GM18868 (cell line): ENCODE results near the gene ZNF606.

Experiments used
- ATAC-seq: cut with Tn5 transposase; IDR thresholded peaks from one replicate; pipeline ENCODE4 v1.9.1; 2021; ENCODE audit warnings: mild to moderate bottlenecking, moderate library complexity; ENCODE audit not compliant: unreplicated experiment

The ZNF606 gene

DNA sequence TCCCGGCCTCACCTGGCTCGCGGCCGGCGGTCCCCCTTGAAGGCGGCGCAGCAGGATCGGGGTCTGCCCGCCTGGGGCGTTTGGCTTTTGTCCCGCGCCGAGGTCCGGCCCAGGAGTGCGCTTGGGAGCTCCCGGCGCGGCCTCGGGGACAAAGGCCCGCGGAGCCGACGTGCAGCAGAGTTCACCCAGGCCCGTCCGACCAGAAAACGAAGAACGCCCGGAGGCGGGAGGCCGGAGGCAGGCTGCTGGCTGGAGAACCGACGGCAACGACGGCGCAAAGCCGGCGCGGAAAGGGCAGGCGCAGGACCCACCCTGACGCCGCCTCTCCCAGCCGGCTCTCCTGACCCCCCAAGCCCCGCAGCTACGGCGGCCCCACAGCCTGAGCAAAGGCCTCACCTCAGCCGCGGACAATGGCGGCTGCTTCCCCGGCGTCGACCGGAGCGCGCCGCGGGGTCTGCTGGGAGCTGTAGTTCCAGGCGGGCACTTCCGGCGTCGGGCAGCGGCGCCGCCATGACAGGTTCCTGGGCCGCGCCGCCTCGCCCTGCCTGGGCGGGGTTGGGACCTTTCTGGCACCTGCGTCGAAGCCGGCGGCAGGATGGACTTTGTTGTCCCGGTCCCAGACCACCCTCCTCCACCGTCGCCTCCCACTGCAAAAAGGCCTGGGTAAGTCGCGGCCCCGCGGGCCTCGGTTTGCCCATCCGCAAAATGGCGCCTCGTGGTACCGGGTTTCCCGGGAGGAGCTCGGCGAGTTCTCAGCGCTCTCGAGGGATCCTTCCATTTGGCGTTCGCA is at the start of gene ZNF606:
ZNF606 (minus strand) TSS at position 437 of the 790 bp plus-strand sequence. CDS start 1,501 bp downstream, outside the sequence.
- ATAC-seq: peak; percentile 95

DNA sequence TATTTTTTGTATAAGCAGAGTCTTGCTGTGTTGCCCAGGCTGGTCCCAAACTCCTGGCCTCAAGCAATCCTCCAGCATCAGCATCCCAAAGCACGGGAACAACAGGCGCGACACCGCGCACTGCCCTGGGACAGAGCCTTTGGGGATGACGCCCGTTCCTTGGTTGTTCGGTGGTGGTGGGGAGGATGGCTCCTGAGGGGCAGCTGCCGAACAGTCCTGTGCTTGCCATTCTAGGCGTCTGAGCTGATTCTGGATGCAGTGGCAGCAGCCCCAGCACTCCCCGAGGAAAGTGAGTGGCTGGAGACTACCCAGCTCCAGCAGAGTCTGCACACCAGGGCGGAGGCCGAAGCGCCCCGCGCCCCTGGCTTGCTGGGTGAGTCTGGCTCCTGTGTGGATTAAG is 49.6 kb upstream of the ZNF606 start:
- ATAC-seq: no peak

DNA sequence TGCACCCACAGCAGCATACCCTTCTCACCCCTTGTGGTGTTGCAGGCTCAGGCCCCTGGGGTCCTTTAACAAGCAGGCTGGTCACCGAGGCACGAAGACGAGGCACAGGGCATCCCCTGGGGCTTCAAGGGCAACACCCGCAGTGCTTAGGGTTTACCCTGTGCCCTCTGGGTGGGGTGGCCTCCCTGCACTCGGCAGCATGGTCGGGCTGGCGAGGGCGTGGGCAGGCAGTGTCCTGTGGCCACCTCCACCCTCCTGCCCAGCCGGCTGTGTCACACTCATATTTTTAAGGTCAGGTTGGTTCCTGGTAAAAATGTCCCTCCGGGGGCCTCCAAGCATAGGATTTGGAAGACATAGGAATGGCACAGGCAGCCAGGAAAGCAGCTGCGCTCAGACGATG is 45.1 kb upstream of the ZNF606 start:
- ATAC-seq: no peak

DNA sequence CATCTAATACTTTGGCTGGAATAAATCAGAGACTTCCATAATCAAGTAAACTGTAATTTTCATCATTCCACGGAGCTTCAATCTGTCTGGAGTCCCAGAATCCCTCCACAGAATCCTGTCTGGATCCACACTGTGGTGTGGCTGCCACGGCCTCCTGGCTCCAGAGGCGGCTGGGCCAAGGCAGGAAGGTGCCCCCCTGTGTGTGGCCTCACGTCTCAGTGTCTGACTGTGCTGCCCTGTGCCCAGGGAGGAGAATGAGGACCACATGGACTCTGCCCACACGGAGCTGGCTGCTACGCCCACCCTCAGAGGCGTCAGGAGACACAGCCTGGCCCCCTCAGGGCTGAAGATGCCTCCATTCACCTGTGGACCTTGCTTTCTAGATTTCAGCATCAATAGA is 44.2 kb upstream of the ZNF606 start:
- ATAC-seq: no peak

DNA sequence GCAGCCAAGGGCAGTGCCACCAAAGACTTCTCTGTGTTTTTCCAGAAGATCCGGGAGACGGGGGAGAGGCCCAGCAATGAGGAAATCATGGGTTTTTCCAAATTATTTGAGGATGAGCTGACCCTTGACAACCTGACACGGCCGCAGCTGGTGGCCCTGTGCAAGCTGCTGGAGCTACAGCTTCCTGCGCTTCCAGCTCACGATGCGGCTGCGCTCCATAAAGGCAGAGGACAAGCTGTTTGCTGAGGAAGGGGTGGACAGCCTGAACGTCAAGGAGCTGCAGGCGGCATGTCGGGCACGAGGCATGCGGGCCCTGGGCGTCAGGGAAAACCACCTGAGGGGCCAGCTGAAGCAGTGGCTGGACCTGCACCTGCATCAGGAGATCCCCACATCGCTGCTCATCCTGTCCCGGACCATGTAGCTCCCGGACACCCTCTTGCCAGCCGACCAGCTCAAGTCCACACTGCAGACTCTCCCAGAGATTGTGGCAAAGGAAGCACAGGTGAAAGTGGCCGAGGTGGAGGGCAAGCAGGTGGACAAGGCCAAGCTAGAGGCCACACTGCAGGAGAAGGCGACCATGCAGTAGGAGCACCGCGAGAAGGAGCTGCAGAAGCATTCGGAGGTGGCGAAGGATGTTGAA is 42.9 kb upstream of the ZNF606 start:
- no peak for ATAC-seq

DNA sequence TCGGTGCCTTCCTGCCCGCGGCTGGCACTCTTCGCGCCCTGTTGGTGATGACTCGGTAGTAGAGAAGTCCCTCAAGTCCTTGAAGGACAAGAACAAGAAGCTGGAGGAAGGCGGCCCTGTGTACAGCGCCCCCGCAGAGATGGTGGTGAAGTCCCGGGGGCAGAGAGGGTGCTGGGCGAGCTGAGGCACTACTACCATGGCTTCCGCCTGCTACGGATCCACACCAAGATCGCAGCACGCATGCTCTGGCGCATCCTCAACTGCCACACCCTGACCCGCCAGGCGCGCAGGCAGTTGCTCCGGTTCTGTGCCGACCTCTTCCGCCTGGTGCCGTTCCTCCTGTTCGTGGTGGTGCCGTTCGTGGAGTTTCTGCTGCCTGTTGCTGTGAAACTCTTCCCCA is 42.3 kb upstream of the ZNF606 start:
- ATAC-seq: no peak

DNA sequence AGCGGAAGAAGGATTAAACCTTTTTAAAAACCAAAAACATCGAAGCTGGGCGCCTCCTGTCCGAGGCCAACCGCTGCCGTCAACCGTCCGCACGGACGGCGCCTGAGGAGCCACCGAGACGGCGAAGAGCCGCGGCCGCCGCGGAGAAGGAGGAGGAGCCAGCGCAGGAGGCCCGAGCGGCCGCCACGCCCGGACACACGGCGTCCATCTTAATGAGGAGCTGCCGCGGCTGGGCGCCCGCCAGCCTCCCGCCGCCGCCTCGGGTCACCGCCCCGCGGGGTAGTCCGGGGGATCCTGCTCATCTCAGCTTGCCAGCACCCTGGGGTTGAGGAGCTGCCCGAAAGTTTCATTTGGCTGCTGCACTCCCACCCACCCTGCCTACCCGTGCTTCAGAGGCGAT is 41.8 kb upstream of the ZNF606 start:
- ATAC-seq: no peak

DNA sequence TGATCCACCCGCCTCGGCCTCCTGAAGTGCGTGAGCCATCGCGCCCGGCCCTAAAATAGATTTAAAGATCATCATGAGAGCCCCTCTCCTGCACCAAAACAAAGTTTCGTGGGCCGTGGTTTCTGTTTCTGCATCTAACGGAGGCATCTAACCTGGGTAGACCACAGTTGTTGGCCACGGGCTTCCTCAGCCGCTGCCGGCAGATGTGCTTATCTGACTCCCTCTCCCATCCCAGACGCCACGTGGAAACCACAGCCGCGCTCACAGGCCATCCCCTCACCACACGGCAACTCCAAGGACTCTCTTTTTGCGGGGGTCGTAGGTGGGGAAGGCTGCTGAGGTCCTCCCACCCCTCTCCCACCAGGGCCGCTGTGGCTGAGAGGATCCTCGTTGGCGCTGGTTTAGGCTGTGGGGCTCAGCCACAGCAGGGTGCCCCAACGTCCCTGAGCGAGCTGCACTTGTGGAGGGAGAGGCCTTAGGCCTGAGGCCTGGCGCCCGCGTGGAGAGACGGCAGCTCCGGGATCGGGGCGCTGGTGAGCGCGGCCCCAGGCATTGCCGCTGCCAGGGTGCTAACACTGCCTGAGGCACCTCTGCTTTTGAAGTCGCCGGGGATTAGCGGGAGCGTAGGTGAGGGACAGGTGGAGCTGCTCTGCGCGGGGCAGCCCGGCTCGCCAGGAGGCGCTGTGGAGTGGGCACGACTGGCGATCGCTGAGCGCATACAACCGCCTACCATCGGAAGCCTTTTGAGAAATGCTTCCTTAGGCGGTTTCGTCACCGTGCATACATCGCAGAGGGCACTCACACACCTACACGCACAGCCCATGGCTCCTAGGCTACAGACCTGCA is 40.1 kb upstream of the ZNF606 start:
- ATAC-seq: no peak

DNA sequence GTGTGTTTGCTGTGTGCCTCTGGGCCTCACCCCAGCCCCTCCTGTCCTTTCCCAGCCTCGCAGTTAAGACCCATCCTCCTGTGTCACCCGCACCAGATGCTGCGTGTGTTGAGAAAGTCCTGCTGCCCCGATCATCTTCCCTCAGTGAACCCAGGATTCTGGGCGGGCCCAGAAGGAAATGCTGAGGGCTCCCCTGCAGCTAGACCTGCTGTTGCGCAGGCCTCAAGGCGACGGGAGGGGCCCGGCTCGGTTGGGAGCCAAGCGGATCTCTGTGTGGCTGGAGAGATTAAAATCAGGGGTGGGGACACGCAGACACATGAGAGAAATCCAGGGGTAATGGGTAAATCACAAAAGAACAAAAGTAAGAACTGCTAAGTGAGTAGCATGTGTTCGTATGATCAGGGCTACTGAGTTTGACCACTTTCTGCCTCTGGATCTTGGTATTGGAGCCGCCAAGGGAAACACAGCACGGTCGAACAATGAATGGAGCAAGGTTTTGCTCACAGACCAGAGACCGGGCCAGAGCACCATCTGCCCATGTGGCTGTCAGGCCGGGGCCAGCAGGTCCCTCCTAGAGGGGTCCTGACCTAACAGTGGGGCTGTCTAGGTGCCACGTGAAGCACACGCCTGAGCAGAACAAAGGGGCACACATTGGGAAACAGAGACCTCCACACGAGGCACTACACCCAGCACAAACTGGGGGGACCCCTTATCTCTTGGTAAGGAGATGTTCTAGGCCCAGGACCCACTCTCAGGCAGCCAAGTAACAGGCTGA is 38.3 kb upstream of the ZNF606 start:
- no peak for ATAC-seq

DNA sequence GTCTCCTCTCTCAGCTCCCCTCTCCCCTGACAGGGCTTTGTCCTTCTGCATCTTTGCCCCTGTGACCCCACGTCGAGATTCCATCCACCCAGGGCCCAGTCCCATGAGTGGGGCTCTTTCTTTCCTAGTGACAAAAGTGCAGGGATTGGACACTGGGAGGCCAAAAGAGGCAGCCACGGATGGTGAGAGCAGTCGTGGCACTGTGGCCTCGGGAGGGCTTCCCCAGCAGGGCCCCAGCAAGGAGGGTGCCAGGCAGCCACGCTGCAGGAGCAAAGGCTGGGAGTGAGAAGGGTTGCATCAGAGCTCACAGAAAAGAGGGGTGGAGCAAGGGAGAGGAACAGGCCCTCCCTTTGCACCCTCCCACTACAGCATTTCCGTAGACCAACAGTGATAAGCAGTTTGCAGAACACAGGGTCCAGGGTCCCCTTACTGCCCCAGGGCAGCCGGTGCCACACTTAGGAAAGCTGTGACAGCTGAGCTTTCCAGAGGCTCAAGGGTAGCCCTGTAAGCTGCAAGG is 36.1 kb upstream of the ZNF606 start:
- no peak for ATAC-seq

DNA sequence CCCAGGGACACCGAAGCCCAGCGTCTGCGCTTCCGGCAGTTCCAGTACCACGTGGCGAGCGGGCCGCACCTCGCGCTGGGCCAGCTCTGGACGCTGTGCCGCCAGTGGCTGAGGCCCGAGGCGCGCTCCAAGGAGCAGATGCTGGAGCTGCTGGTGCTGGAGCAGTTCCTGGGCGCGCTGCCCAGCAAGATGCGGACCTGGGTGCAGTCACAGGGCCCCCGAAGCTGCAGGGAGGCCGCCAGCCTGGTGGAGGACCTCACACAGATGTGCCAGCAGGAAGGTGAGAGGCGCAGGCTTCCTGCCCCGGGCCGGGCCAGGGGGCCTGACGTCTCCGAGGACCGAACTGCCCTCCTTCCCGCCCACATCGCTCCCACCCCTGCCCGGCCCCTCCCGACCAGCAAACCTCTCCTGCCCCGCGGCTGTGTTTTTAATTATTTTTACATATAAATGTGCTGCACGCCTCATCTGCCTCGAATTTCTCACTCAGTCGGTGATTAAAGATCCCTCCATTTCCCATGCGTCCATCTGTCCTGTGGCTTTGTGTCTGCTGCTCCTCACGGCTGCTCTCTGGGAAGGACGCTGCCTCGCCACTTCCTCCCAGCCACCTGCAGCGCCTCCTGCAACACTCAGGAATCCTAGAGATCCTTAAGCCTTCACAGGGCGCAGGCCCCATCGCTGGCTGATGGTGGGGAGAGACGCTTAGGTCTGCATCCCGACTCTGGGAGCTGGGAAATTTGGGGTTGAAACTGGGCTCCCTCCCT is 35.5 kb upstream of the ZNF606 start:
- no peak for ATAC-seq

DNA sequence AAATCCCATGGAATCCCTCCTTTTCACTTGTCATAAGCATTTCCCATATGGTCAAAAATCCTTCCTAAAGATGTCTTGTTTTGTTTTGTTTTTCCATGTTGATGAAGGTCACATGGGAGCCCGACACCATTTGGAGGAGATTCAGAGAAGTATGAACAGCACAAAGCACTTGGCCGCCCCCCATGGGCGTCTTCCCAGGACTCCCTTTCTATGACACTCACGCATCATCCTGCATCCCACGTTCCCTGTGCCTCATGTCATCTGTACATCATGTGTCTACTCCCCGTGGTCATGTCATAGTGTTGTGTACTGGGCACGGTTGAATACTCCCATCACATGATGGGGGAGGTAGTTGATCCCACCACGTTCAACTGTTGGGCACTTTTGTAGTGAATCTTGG is 33.2 kb upstream of the ZNF606 start:
- no peak for ATAC-seq

DNA sequence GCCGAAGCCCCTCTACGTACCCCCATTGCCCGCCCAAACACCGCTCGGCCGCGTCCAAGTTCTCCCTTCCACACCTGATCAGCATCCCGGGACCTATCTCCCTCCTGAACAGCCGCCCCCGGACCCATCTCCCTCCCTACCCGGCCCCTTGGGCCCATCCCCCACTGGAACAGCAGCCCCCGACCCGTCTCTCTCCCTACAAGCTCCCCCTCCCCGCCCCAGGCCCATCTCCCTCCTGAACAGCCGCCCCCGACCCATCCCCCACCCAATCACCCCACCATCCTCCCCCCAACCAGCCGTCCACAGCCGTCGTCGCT is 31.8 kb upstream of the ZNF606 start:
- no peak for ATAC-seq

DNA sequence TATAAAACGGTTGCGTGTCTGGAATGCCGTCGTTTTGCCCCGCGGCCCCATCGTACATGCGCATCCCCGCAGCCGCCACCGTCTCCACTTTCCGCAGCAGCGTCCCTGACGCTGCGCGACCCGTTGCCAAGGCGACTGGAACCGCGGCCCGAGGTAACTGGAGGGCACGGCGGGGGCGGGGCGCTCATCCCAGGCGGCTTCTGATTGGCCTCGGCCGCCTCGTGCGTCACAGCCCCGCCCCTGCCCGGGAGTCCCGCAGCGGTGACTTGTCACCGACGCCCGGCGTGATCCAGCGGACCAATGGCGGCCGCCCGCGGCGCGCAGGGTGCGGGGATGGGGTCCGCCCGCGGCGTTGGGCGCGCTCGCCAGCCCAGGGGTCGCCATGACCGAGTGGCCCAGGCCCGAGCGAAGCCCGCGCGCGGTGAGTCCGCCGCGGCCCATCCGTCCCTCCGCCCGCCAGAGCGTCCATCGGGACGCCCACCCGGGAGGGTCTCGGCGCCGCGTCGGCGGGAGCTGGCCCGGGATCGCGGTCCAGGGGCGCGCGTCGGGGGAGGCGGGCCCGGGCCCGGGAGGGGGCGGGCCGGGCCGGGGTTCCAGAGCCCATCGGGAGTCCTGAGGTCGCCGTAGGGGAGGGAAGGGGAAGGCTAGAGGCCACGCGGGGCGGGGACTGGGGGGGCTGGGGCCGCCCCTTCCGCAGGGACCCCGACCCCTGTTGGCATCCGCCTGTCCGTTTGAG is 31.3 kb upstream of the ZNF606 start, which contains the start of gene ZSCAN1:
ZSCAN1 (plus strand) TSS at position 285 of the 736 bp plus-strand sequence. CDS start 3,812 bp downstream, outside the sequence.
- no peak for ATAC-seq

DNA sequence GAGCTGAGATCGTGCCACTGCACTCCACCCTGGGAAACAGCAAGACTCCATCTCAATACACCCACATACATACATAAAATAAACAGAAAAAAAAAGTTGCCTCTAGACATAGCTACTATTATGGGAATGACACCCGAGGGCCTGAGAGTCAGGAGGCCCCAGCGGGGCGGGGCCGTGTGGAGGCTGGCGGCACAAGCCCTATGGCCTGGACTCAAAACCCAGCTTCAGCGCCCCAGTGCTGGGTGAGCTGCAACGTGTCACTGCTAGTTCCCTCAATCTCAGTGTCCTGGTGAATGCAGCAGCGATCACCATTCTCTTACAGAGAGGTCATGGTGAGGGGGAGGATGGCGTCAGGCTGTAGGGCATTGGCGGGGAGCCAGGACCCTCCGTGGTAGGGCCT is 22.0 kb upstream of the ZNF606 start:
- no peak for ATAC-seq

DNA sequence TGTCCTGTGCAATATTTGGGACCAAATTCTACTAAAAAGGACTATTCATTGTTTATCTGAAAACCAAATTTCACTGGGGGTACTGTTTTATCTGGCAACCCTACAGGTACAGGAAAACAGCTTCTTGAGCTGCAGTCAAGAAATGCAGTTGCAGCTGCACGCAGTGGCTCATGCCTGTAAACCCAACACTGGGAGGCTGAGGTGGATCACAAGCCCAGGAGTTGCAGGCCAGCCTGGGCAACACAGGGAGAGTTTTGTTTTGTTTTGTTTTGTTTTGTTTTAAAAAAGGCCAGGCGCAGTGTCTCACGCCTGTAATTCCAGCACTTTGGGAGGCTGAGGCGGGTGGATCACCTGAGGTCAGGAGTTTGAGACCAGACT is 19.7 kb upstream of the ZNF606 start:
- ATAC-seq: no peak

DNA sequence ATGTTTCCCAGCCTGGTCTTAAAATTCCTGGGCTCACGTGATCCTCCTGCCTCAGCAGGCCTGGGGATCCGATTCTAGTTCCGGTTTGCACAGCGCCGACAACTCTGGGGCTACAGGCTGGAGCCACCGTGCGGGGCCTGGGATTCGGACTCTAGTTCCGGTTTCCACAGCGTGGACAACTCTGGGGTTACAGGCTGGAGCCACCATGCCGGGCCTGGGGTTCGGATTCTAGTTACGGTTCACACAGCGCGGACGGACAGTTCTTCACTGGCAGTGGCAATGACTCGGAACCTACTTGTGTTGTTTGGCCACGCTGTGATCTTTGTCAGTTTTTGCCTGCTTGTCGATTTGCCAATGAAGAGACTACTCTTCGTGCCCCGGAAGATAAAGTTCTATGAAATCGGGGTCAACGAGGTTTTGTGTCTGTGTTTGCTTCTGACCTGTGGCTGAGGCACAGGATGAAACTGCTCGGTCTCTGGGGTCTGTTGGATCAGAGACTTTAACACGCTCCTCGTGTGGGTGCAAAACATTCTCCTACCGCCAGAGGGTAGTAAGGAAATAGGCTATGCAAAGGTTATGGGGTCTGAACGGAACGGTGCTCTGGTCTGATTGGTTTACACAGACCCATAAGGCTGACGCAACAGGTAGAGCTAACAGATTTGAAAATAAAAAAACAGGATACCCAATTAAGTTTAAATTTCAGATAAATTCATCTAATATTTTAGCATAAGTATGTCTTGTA is 19.1 kb upstream of the ZNF606 start:
- no peak for ATAC-seq

DNA sequence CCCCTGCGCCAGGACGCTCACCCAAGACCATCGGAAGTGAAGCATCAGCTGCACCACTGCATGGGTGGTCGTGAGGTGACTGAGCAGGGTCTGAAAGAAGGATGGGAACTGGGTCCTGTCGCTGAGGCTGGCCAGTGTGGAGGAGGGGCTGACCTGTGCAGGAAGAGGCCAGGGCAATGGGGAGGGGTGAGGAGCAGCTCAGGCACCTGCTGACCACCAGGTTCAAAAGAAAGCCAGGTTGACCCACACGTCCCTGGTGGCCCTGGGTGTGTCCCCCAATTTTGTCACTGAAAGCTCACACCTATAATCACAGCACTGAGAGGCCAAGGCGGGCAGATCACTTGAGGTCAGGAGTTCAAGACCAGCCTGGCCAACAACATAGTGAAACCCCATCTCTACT is 17.5 kb upstream of the ZNF606 start:
- ATAC-seq: no peak

DNA sequence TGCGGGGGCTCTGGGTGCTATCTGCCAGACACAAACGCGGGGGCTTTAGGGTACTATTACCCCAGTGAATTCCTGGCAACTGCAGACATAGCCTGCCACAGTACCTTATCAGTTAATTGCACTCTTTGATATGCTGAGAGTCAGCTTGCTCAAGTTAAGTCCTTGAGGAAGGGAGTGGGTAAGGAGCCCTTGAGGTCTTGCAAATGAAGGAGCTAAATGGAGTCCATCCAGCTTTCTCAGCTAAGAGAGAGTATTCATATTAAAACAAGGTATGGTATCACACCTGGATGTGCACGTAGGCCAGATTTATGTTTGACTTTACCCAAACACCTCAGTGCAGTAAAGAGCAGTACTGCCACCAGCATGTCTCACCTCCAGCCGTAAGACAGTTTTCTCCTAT is 11.5 kb upstream of the ZNF606 start:
- no peak for ATAC-seq
